Mesendoderm (in vitro differentiated cells): Measurements from ENCODE around the gene MCRIP2.
A peak's percentile ranks its signal among the peaks of the same experiment; 100 is the strongest.

ENCODE experiments used
- DNase-seq: peaks from one replicate; pipeline ENCODE4 v3.0.0; 2013
- H2AK5ac ChIP-seq: 2 replicates; pipeline ENCODE4 v1.6.1; 2013; ENCODE audit warnings: low read length, inconsistent platforms
- H2BK120ac ChIP-seq: 2 replicates; pipeline ENCODE4 v1.6.1; 2013; ENCODE audit warnings: low read depth, mild to moderate bottlenecking, low read length, moderate library complexity, mixed read lengths
- H2BK15ac ChIP-seq: replicated peaks from 2 replicates; pipeline ENCODE4 v1.6.1; 2013; ENCODE audit warnings: low read depth, mild to moderate bottlenecking, moderate library complexity
- H2BK5ac ChIP-seq: 2 replicates; pipeline ENCODE4 v1.6.1; 2013; ENCODE audit warnings: low read length, inconsistent platforms
- H3K18ac ChIP-seq: 2 replicates; pipeline ENCODE4 v1.6.1; 2013; ENCODE audit warnings: mild to moderate bottlenecking, low read length, mixed read lengths
- H3K23ac ChIP-seq: one replicate; pipeline ENCODE4 v1.6.1; 2013; ENCODE audit warnings: low read length
- H3K27ac ChIP-seq: 2 replicates; pipeline ENCODE4 v1.5.1; 2013; ENCODE audit warnings: low read depth, mild to moderate bottlenecking, inconsistent platforms, low read length, moderate library complexity
- H3K27me3 ChIP-seq: 2 replicates; pipeline ENCODE4 v1.6.1; 2013; ENCODE audit warnings: low read length, control low read depth, mild to moderate bottlenecking, inconsistent platforms; ENCODE audit not compliant: insufficient read depth, poor library complexity
- H3K36me3 ChIP-seq: 2 replicates; pipeline ENCODE4 v1.6.1; 2013; ENCODE audit warnings: low read length, inconsistent platforms; ENCODE audit not compliant: control insufficient read depth, insufficient read depth
- H3K4ac ChIP-seq: one replicate; pipeline ENCODE4 v1.6.1; 2013; ENCODE audit warnings: low read depth, mild to moderate bottlenecking, low read length, moderate library complexity
- H3K4me1 ChIP-seq: 2 replicates; pipeline ENCODE4 v1.6.1; 2013; ENCODE audit warnings: low read depth, low read length, inconsistent platforms; ENCODE audit not compliant: control insufficient read depth
- H3K4me2 ChIP-seq: 2 replicates; pipeline ENCODE4 v1.6.1; 2013; ENCODE audit warnings: low read length
- H3K4me3 ChIP-seq: 2 replicates; pipeline ENCODE4 v1.5.1; 2013; ENCODE audit warnings: mild to moderate bottlenecking, low read length
- H3K56ac ChIP-seq: one replicate; pipeline ENCODE4 v1.6.1; 2013; ENCODE audit warnings: low read length
- H3K79me1 ChIP-seq: 2 replicates; pipeline ENCODE4 v1.6.1; 2013; ENCODE audit warnings: low read length, inconsistent platforms
- H3K79me2 ChIP-seq: 2 replicates; pipeline ENCODE4 v1.6.1; 2013; ENCODE audit warnings: mild to moderate bottlenecking, low read length; ENCODE audit not compliant: control insufficient read depth, insufficient read depth
- H3K9ac ChIP-seq: 2 replicates; pipeline ENCODE4 v1.6.1; 2013; ENCODE audit warnings: low read length, inconsistent platforms
- H4K5ac ChIP-seq: one replicate; pipeline ENCODE4 v1.6.1; 2013; ENCODE audit warnings: low read length
- H4K8ac ChIP-seq: one replicate; pipeline ENCODE4 v1.6.1; 2013; ENCODE audit warnings: low read depth, mild to moderate bottlenecking, control low read depth, low read length, moderate library complexity
- WGBS: extraction: QIAGEN DNeasy Blood & Tissue Kit; methylation state at CpG from one replicate; pipeline ENCODE4 v1.1.7; 2013; ENCODE audit warnings: low lambda C conversion rate, missing lambda C conversion rate; ENCODE audit not compliant: insufficient coverage; ENCODE audit errors: extremely low coverage; 5-methylcytosine and 5-hydroxymethylcytosine counted together

MCRIP2 gene

DNA sequence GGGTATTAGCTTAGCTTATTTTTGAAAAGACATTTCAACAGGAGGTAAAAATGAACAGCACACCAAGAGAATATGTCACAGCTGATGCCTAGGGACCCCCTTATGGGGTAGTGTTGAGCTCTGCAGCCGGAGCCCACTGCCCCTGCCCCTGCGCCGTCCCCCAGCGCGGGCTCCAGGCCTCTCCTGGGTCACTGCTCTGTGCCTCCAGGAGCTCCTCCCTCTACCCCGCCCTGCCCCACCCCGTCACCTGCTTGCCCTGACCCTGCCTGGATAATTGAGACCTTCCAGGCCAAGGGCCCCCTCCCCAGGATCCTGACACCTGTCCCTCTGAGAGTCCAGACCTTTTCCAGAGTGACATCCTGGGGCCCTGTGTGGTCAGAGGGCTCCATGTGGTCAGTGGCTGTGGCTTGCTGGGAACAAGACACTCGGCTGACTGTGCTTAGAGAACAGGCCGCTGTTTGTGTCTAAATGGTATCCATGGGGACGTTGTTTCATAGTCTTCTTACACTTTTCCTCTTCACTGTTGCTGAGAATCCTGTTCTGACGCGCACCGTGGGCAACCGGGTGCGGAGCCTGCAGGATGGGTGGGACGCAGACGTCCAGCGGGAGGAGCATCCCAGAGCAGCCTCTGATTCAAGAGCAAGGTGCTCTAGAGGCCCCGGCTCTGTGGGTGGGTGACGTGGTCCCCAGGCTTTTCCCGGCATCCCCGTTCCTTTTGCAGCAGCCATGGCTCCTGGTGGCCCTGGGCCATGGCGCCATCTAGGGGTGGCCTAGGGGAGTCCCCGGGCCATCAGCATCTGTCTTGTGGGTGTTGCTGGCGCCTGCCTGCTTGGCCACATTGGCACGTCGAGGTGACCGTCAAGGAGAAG lies 30.9 kb upstream of the MCRIP2 start:
- H3K4me3 ChIP-seq, result no peak overlapping the region
- no CpG with 5 or more reads among the region's 28 CpGs for WGBS
- peak; percentile 77 for DNase-seq

DNA sequence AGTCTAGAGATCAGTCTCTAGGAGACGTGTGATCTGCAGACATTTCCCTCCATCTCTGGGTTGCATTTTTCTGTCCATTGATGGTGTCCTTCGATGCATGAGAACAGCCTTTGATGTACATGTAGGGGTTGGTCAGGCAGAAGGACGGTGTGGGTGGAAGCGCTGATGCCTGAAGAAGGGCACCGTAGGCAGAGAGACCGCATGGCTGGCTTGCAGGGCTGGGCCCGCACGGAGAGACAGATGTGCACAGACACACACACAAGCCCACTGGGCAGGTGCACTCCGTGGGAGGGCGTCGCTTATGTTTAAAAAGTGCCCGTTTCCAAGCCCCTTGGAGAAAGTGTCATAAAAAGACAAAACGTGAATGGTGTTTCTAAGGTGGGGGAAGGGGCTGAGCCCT lies 26.5 kb upstream of the MCRIP2 start:
- H3K18ac ChIP-seq, result no peak overlapping the region
- no CpG with 5 or more reads among the region's 13 CpGs for WGBS
- H3K36me3 ChIP-seq, result no peaks in the 10 kb centered on the region
- H3K56ac ChIP-seq, result no peak overlapping the region
- H4K5ac ChIP-seq, result no peak overlapping the region
- H2BK120ac ChIP-seq, result no peak overlapping the region
- no peak for DNase-seq
- no peak overlapping the region for H3K4ac ChIP-seq
- no peak overlapping the region for H3K4me3 ChIP-seq
- H3K4me2 ChIP-seq, result no peak overlapping the region
- H3K79me1 ChIP-seq, result peaks cover 2% of the 10 kb centered on the region
- no peak overlapping the region for H2BK15ac ChIP-seq
- no peak overlapping the region for H2AK5ac ChIP-seq
- H3K4me1 ChIP-seq, result no peaks in the 10 kb centered on the region
- H3K79me2 ChIP-seq, result no peaks in the 10 kb centered on the region
- no peak overlapping the region for H4K8ac ChIP-seq
- H3K23ac ChIP-seq, result no peak overlapping the region
- no peak overlapping the region for H3K9ac ChIP-seq
- H3K27ac ChIP-seq, result no peak overlapping the region
- no peak overlapping the region for H2BK5ac ChIP-seq
- no peaks in the 10 kb centered on the region for H3K27me3 ChIP-seq

More for the DNA sequence above, 30.9 kb upstream of the MCRIP2 start:
- Histone ChIP-seq H3K4me2 (no peak overlapping the region), H3K27me3 (no peaks in the 10 kb centered on the region), H3K4me1 (peaks cover 2% of the 10 kb centered on the region), H4K8ac (no peak overlapping the region), H2BK5ac (no peak overlapping the region), H3K79me2 (no peaks in the 10 kb centered on the region), H4K5ac (no peak overlapping the region), H3K36me3 (no peaks in the 10 kb centered on the region), H3K4ac (no peak overlapping the region), H2BK120ac (no peak overlapping the region), H2AK5ac (no peak overlapping the region), H3K27ac (no peak overlapping the region), H3K18ac (no peak overlapping the region), H3K79me1 (peaks cover 2% of the 10 kb centered on the region), H3K56ac (no peak overlapping the region), H3K9ac (no peak overlapping the region), H2BK15ac (no peak overlapping the region), H3K23ac (no peak overlapping the region)

DNA sequence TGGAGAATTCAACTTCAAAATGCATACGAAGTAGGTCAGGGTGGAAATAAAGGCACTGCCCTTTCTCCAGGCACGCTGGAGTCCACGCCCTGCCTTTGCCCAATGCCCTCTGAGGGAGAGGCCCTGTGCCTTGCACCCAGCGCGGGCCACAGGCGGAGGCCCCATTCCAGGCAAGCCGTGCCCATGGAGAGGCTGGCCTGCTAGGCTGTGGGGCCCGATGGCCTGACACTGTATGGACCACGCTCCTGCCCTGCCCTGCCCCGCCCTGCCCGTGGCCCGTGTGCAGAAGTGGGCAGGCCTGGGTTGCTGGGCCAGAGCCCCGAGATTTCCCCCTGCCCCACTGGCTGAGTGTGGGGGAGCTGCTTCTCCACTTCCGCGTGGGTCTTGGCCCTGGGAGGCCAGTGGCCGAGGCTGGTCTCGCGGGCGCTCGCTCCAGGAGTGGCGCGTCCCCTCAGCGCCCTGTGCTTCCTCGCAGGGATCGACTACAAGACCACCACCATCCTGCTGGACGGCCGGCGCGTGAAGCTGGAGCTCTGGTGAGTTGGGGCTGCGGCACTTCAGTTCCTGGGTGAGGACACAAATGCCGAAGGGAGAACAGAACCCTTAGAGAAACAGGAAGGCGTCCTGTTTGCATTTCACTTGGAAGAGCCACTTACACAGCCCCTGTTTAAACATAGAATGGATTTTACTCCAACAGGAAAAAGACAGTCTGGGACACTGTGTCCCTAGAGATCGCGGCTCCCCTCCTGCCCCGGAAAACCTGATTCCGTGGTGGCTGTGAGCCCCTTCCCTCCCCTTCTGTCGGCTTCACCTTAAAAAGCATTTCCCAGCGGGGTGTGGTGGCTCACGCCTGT lies 24.7 kb upstream of the MCRIP2 start:
- H3K4me3 ChIP-seq, result no peak overlapping the region
- H4K5ac ChIP-seq, result no peak overlapping the region
- WGBS, result no CpG with 5 or more reads among the region's 39 CpGs
- H2BK120ac ChIP-seq, result no peak overlapping the region
- peaks cover 2% of the 10 kb centered on the region for H3K79me1 ChIP-seq
- H4K8ac ChIP-seq, result no peak overlapping the region
- H2BK5ac ChIP-seq, result no peak overlapping the region
- H3K27me3 ChIP-seq, result no peaks in the 10 kb centered on the region
- no peak overlapping the region for H3K56ac ChIP-seq
- H3K4me2 ChIP-seq, result no peak overlapping the region
- H3K79me2 ChIP-seq, result no peaks in the 10 kb centered on the region
- no peak overlapping the region for H3K18ac ChIP-seq
- no peak overlapping the region for H3K9ac ChIP-seq
- H3K27ac ChIP-seq, result no peak overlapping the region
- no peak for DNase-seq
- H3K23ac ChIP-seq, result no peak overlapping the region
- H2BK15ac ChIP-seq, result no peak overlapping the region
- no peaks in the 10 kb centered on the region for H3K36me3 ChIP-seq
- H3K4ac ChIP-seq, result no peak overlapping the region
- H2AK5ac ChIP-seq, result no peak overlapping the region
- no peaks in the 10 kb centered on the region for H3K4me1 ChIP-seq

DNA sequence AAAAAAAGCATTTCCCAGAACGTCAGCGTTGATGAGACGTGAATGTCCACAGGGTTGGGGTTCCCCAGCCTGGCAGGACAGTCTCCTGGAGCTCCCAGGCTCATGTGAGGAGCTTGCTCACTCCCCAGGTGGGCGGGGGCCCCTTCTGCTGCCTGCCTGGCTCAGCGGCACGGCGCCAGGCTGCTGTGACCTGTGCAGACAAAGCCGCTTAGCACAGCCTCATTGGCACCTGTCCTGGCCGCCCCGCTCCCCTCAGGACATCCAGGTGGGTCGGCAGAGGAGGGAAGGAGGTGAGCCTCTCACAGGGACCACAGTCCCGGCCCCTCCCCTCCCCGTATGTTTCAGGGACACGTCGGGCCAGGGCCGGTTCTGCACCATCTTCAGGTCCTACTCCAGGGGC lies 23.8 kb upstream of the MCRIP2 start:
- no CpG with 5 or more reads among the region's 16 CpGs for WGBS
- H3K18ac ChIP-seq, result no peak overlapping the region
- no peak overlapping the region for H3K4ac ChIP-seq
- H2BK15ac ChIP-seq, result no peak overlapping the region
- no peaks in the 10 kb centered on the region for H3K79me2 ChIP-seq
- no peak overlapping the region for H2BK120ac ChIP-seq
- no peaks in the 10 kb centered on the region for H3K4me1 ChIP-seq
- no peaks in the 10 kb centered on the region for H3K36me3 ChIP-seq
- H3K27me3 ChIP-seq, result no peaks in the 10 kb centered on the region
- H3K27ac ChIP-seq, result no peak overlapping the region
- no peak overlapping the region for H2AK5ac ChIP-seq
- peaks cover 2% of the 10 kb centered on the region for H3K79me1 ChIP-seq
- no peak overlapping the region for H4K5ac ChIP-seq
- DNase-seq, result no peak
- H2BK5ac ChIP-seq, result no peak overlapping the region
- no peak overlapping the region for H4K8ac ChIP-seq
- no peak overlapping the region for H3K9ac ChIP-seq
- H3K23ac ChIP-seq, result no peak overlapping the region
- H3K56ac ChIP-seq, result no peak overlapping the region
- no peak overlapping the region for H3K4me2 ChIP-seq
- H3K4me3 ChIP-seq, result no peak overlapping the region

DNA sequence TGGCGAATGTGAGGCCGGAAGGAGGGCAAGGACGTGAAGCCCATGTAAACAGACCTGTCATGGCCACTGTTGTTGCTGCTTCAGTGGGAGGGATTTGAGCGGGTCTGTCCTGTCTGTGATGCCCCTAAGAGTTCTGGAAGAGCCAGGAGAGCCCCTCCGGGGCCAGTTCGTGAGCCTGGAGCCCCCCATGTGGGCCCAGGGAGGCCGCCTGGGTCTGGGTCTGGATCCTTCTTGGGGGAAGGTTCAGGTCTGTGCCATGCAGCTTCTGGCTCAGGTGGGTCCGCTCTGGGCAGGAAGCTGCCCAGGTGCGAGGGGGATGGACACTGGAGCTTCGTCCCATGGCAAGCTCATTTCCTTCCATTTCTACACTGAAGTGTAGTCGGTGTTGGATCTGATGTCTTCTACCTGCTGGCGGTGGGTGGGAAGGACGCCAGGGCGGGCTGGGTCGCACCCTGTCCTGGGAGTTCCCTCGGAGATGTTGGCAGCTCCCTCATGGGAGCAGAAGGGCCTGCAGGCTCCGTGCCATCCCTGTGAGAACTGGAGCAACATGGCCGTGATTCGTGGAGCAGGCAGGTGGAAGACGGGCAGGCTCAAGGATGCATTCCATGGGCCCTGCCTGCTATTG lies 22.0 kb upstream of the MCRIP2 start:
- Histone ChIP-seq H3K4me3 (no peak overlapping the region), H3K4me2 (no peak overlapping the region), H3K18ac (no peak overlapping the region), H3K4ac (no peak overlapping the region), H2BK5ac (no peak overlapping the region), H2BK120ac (no peak overlapping the region), H3K79me1 (peaks cover 2% of the 10 kb centered on the region), H2BK15ac (no peak overlapping the region), H3K56ac (no peak overlapping the region), H3K36me3 (no peaks in the 10 kb centered on the region), H3K79me2 (no peaks in the 10 kb centered on the region), H3K27ac (no peak overlapping the region), H3K27me3 (no peaks in the 10 kb centered on the region), H2AK5ac (no peak overlapping the region), H4K5ac (no peak overlapping the region), H3K23ac (no peak overlapping the region), H3K4me1 (no peaks in the 10 kb centered on the region), H3K9ac (no peak overlapping the region), H4K8ac (no peak overlapping the region)
- DNase-seq, result no peak
- WGBS, result no CpG with 5 or more reads among the region's 20 CpGs
